Stimulated activated CD4-positive, alpha-beta T cell treated with anti-CD3 and anti-CD28 coated beads, Interleukin-2, amount 100 ng/mL, for 24 hours (primary cell): ENCODE data around the gene PSMG4.

Source experiments
- DNase-seq, 2 donors: peaks; one replicate each; pipeline ENCODE4 v3.0.0-alpha.2; 2020

The PSMG4 gene, protein sequence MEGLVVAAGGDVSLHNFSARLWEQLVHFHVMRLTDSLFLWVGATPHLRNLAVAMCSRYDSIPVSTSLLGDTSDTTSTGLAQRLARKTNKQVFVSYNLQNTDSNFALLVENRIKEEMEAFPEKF

GRCh38 chr6:3258720-3259490, at the start of gene PSMG4:
Gene PSMG4, plus strand, starts transcription at chr6:3258947. Its CDS starts 76 bp downstream, at chr6:3259023.
- DNase-seq, result peak; percentile 97 to 98

GRCh38 chr6:3209114-3210023, 49.4 kb upstream of the PSMG4 start:
- peak; percentile 69 to 77 for DNase-seq

DNA sequence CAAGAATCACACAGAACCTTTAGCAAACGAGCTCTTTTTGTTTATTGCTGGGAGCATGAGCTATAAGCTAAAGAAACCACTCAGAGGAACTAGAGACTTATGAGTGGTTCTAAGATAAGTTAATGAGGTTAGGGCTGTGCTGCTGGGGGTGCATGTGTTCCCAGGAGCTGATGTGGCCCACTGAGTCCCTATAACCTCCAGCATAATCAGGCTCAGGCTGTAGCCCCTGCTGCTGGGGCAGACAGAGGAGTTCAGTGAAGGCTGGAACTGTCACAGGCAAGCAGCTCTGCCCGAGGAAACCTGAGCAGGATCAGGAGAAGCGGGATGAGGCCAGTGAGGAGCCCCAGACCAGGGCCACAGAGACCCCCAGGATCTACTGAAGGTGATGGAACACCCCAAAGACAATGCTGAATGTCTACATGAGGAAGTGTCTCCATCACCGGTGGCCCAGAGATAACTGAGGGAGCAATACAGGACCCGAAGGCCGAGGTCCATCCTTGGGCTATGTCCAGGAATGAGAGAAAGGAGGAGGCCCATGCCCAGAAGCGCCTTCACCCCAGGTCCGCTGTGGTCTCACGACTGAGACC, 48.6 kb upstream of the PSMG4 start:
- peak in 1 of 2 donors; percentile 10 for DNase-seq

DNA sequence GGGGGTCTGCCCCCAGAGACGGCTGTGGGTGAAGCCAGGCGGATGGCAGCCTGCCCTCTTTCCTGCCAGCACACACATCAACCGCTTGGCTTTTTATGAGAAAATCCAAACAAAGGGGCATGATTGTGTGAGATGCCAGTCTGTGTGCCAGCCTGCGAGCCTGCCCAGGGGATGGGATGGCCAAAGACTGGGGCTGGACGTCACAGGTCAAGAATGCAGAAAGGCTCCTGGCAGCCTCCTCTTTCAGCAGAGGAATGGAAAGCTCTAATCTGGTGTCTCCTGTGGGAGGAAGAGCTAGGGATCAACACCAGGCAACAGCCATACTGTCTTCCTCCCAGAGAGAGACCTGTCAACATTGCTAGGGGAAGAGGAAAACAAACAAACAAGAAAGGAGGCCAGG, 47.1 kb upstream of the PSMG4 start:
- DNase-seq, result no peak

GRCh38 chr6:3212261-3212660, 46.5 kb upstream of the PSMG4 start:
- no peak for DNase-seq

DNA sequence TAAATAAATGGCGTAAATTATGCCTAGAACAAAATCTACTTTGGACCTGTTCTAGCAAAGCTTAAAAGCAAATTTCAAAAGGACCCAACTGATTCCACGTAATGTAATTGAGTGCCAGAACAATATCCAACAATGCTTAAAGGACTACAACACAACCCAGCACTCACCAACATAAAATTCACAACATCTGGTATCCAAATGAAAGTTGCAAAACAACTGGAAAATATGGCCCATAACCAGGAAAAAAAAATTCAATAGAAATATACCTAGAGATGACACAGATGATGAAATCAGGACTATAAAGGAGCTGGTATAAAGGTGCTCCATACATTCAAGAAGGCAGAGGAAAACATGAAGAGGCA, 45.4 kb upstream of the PSMG4 start:
- no peak for DNase-seq

DNA sequence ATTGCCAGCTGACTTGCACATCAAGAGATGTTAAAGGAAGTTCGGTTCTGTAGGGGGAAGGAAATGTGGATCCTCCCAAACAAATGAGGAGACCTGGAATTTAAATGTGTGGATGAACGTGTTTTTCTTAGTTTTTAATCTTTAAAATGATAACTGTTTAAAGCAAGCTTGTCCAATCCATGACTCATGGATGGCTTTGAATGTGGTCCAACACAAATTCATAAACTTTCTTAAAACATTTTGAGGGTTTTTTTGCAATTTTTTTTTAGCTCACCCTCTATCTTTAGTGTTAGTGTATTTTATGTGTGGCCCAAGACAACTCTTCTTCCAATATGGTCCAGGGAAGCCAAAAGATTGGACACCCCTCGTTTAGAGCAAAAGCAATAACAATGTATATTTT, 43.8 kb upstream of the PSMG4 start:
- no peak for DNase-seq

DNA sequence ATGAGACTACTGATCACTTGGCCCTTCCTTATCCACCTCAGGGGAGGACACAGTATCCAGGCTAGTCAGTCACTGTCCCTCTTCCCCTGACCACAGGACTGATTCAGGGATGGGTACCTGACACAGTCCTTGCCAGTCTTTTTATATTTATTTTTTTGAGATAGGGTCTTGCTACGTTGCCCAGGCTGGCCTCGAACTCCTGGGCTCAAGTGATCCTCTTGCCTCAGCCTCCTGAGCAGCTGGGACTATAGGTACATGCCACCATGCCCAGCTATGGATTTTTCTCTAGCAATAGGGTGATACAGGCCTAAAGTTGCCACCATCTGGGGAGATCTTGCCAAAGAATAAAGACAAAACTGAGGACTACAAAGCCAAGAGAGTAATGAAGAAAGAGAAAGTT, 41.5 kb upstream of the PSMG4 start:
- no peak for DNase-seq

GRCh38 chr6:3218266-3218665, 40.5 kb upstream of the PSMG4 start:
- no peak for DNase-seq

- no peak for DNase-seq
Measured at GRCh38 chr6:3220366-3220765, 38.4 kb upstream of the PSMG4 start.

DNA sequence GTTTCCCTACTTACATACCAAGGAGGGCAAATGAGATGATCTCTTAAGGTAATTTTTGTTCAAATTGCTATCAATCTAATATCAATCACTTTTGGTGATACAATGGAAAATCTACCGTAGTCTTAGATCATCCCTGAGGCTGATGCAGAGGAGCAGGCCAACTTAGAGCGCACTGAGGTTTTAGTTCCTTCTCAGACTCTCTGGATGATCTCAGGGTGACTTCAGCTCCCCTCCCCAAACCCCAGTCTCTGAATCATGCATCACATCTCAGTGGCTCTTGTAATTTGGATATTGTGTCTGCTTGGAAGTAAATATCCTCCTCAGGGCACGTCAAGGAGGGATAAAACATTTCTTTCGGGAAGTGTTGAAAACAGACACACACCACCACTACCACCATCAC, 37.2 kb upstream of the PSMG4 start:
- no peak for DNase-seq

- no peak for DNase-seq
Measured at GRCh38 chr6:3222506-3223038, 36.2 kb upstream of the PSMG4 start.

DNA sequence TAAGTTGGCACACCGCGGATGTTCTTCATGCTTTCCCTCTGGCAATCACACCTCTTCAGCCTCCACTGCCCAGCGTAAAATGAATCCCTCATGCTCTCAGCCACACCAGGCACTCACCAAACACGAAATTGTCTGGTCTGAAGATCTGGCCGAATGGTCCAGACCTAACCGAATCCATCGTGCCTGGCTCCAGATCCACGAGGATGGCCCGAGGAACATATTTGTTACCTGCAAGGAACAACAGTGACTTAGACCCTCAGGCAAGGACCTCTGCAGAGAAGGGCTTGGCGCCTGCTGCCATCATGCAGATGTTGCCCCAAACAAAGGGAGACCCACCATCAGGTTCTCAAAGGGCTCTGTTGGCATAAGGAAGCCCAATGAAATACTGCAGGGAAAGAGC, 32.7 kb upstream of the PSMG4 start:
- DNase-seq, result no peak

GRCh38 chr6:3226481-3227362, 32.0 kb upstream of the PSMG4 start:
- peak; percentile 31 to 40 for DNase-seq

DNA sequence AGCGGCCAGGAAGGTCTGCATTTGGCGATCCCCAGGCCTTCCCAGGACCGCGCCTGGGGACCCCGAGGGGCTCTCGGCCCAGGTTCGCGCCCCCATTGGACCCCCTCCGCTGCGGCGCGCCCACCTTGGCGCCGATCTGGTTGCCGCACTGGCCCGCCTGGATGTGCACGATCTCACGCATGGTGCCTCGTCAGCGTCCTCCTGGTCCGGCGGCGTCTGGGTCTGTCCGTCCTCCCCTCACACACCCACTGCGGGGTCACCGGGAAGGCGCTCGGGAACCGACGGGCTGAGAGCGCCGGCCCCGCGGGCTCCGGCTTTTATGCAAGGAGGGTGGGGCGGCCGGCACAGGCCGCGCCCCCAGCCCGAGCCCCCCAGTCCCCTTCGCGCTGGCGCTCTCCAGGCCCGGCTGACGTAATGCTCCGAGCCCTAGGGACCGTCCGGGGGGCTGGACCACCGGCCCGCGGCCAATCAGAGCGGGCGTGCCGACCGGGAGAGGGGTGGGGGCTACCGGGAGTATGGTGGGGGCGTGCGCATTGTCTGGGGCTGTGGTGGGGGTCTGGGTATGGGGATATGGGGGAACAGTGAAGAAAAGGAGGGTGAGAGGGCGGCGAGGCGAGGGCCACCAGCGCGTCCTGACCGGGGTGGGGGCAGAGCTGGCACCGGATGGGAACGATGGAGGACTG, 31.2 kb upstream of the PSMG4 start, which contains the start of gene TUBB2B:
Gene TUBB2B (minus strand): TSS at position 291 of the 683 bp plus-strand sequence. CDS start 110 bp downstream, at position 181.
- no peak for DNase-seq

GRCh38 chr6:3228046-3228671, 30.6 kb upstream of the PSMG4 start:
- DNase-seq, result peak in 1 of 2 donors; percentile 31

DNA sequence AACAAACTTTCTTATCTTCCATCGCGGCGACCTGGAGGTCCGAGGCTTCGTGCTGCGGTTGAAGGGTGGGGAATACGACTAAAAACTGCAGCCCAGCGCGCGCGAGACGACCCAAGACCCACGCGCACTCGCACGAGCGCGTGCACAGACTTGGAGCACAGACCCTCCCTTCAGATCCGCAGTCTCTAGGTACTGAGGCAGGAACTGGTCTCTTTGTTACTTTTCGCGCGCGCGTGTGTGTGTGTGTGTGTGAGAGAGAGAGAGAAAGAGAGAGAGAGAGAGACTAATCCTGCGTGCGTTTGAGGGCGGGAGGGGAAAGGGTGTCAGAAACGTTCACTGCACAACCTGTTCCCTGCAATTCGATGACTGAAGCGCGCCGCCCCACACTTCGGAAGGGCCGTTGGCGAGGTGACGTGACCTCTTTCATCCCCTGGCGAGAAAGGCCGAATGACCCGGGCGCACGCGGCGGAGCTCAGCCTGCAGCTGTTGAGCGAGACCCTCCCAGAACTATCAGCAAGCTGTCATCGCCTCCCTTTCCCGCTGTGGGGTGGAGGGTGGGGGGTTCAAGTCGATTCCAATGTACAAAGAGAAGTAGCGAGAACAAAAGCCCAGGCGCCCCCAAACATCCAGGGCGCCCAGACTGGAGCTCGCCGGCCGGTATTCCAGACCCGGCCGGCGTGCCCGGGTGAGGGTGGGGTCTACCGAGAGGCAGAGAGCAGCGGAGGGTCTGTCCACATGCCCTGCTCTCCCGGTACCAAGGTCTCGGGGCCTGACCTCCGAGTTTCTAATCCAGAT, 29.8 kb upstream of the PSMG4 start:
- DNase-seq, result peak; percentile 41

GRCh38 chr6:3229566-3230178, 29.1 kb upstream of the PSMG4 start:
- DNase-seq, result peak in 1 of 2 donors; percentile 53

DNA sequence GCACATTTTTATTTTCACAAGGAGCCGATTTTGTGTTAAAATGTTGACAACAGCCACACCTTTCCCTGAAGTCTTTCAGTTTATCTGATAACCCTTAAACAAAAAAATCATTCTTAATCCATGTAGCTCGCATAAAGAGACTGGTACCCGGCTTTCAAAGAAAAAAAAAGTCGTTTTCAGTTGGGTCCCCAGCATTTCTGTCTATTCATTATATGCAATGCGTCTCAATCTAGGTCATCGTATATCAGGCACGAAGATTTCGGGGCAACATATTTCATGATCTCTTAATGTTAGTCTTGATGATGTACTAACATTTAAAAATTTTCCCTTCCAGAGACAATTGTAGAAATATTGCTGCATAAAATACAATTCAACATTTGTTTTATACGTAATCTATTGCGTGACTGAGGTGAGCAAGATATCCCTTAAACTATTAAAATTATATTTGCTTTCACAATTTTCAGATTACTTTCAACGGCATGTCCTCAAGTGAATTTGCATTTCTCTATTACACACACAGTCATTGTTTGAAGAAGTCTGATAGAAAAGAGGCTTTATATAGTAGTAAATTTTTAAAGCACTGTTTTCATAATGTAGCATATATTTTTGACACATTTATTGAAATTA, 28.4 kb upstream of the PSMG4 start:
- no peak for DNase-seq
